Superior temporal gyrus (tissue), 1 donor: ENCODE measurements around the gene TSNAX.

Experiments used
- DNase-seq: peaks from one replicate; pipeline ENCODE4 v3.0.0-alpha.2; 2016; ENCODE audit errors: extremely low spot score

TSNAX gene

DNA sequence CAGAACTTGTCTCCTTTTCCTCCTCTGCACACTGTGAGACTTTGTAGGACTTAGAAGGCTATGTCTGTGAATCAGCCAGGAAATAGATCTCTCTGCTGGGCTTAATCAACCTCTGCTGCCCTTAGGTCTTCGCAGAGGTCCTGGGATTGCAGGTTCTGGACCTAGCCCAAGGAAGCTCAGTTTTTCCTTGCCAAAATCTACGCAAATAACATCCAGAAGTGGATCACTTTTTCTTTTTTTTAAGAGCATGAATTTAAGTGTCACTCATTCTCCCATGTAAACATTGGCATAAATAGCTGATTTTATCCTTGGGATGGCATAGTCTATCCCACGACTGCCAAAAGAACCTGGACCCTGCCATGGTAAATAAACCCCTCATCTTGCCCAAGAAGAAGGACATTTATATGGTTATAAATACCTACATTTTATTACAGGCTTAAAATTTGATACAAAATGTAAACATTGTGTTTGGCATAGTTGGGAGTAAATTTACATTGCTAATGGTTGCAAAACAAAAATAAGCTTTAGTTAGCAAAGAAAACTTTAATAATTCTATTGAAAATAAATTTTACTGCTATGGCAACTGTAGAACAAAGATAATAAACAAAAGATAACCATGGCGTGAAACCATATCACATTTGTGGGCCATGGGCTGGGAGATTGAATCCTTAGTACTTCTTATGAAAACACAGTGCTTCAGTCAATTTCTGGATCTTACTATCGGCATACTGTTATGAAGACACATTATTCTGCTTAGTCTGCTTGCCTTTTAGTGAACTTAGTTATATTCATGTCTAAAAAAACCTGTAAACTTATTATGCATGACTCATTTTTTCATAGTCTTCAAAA is 73.6 kb downstream of the TSNAX start:
- DNase-seq, result no peak

- no peak for DNase-seq
Measured at GRCh38 chr1:231602673-231602984, 74.2 kb downstream of the TSNAX start.

DNA sequence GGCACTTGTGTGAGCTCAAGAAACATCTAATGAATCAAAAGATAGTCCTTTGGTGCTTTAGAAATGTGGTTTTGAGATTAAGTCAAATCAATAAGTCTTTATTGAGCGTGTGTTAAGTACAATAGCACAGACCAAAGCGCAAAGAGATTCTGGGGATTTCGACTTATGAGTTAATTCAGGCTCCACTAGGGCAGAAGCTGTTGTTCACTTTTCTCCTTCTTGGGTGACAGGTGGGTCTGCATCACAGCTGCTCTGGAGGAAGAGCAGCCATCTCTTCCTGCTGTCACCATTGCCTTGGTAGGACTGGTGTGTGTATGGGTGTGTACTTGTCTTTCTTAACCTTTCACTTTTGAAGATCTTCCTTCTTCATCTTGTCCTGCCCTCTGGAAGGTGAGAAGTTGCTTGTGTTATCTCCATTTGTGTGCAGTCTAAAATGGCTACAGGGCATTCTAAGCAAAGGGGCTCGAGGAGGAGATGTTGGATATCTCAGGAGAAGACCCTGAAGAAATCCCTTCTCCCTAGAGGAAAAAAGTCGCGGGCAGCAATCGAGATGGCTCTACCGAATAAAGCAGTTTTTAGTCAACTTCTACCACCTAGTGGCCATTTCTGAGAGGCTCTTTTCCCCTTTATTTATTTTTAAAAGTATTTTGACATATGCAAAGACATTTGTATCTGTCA is 75.3 kb downstream of the TSNAX start:
- DNase-seq, result peak; percentile 91

- no peak for DNase-seq
Measured at GRCh38 chr1:231604276-231604621, 75.8 kb downstream of the TSNAX start.

GRCh38 chr1:231605149-231606100 is 77.0 kb downstream of the TSNAX start:
- no peak for DNase-seq

GRCh38 chr1:231606712-231607111 is 78.2 kb downstream of the TSNAX start:
- DNase-seq, result no peak

DNA sequence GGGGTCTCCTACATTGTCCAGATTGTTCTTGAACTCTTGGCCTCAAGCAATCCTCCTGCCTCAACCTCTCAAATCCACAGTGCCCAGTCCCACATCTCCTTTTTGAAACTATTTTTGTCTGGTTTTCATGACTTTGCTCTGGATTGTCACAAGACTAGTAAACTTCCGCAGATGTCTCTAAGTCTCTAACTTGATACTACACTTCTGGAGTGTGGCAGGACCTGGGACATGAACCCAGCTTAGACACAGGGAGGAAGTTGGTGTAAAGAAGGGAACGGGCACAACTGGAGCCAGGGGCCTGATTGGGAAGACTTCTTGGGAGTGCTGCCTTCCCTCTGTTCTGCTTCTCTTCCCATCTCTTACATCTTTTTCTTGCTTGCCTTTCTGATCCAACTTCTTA is 81.9 kb downstream of the TSNAX start:
- DNase-seq, result no peak

GRCh38 chr1:231611111-231611510 is 82.6 kb downstream of the TSNAX start:
- DNase-seq, result no peak

DNA sequence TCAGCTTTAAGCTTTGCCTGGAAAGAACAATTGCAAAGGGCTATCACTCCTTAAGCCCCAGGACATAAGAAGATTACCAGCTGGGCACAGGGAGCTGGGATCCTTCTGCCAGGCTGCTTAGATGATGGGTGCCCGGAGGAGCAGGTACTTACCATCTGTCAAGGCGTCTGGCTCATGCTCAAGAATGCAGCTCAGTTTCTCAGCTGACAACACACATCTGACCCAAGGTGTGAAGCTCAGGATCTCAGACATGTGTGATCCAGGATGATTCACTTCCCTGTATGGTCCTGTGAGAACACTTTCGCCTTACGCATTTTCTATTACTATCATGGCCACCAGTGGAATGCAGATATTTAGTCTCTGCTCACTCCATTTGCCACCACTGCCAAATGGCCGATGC is 83.4 kb downstream of the TSNAX start:
- DNase-seq, result no peak

- no peak for DNase-seq
Measured at GRCh38 chr1:231612393-231613089, 84.1 kb downstream of the TSNAX start.

DNA sequence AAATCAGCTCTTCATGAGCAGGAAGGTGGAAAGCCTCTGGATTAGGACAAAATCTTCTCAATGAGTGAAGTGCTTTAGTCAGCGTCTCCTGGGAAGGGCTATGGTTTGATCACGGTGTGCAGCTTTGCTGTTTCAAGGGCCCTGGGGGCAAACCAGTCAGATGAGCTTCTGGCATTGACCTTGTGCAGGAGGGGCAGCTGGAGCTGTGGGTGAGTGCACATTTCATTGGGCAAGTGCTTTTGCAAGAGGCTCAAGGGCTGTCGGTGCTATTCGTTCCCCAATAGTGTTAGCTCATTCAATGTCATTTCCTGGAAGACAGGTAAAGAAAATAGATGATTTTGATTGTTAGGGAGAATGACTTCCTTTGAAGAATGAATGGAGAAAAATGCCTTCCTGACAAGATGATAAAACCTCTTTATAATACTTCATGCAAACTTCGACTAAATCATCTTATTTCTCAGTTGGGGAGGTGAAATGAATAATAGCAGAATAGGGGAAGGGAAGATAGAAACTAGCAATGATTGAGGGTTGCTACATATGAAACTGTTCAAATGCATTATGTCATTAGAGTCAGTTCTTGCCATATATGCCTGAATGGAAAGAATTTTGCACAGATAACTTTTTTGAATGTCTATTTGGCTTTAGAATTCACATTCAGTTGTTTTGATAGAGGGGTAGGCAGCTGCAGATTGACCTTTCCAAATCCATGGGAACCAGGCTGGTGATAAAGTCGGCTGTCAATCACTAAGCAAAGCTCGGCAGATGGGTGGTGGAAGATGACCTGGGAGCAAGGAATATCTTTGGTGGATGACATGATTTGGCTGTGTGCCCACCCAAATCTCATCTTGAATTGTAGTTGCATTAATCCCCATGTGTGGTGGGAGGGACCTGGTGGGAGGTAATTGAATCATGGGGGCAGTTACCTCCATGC is 85.2 kb downstream of the TSNAX start:
- DNase-seq, result peak; percentile 8
